Astrocyte of the spinal cord (primary cell): Measurements from ENCODE around the gene NCF4.

Experiments
- DNase-seq: peaks from one replicate; pipeline ENCODE4 v3.0.0; 2011; ENCODE audit warnings: low read depth, low spot score
- H3K4me3 ChIP-seq: 2 replicates; pipeline ENCODE4 v1.5.1; 2011; ENCODE audit warnings: low read depth, mild to moderate bottlenecking, low read length, moderate library complexity
- CTCF ChIP-seq: IDR thresholded peaks from 2 replicates; pipeline ENCODE4 v1.5.1; 2012; ENCODE audit warnings: low read depth, mild to moderate bottlenecking, low read length, inconsistent platforms
- in situ Hi-C: cut with HindIII; loops from 2 replicates; pipeline ENCODE4 v1.10.0; 2017; ENCODE audit warnings: low sequenced_read_pairs

Gene NCF4

GRCh38 chr22:36860821-36861659 is at the start of gene NCF4:
Gene NCF4, plus strand, starts transcription at chr22:36861006. Its CDS starts 166 bp downstream, at chr22:36861172.
- no peak for TF ChIP-seq CTCF
- in situ Hi-C loops: no loop called here
- no peak within 1 kb of the TSS for H3K4me3 ChIP-seq
- no peak for DNase-seq

GRCh38 chr22:36811094-36811800 is 49.6 kb upstream of the NCF4 start:
- in situ Hi-C loops: no loop called here
- H3K4me3 ChIP-seq: no peak overlapping the region
- no peak for DNase-seq
- no peak for TF ChIP-seq CTCF

- DNase-seq: no peak
- no peak for TF ChIP-seq CTCF
- in situ Hi-C loops: no loop called here
- H3K4me3 ChIP-seq: no peak overlapping the region
Observed at GRCh38 chr22:36814801-36815200, 46.0 kb upstream of the NCF4 start.

- no peak overlapping the region for H3K4me3 ChIP-seq
- in situ Hi-C loops: no loop called here
- no peak for DNase-seq
- TF ChIP-seq CTCF: no peak
Observed at GRCh38 chr22:36815558-36816338, 45.1 kb upstream of the NCF4 start.

- no peak overlapping the region for H3K4me3 ChIP-seq
- in situ Hi-C loops: no loop called here
- DNase-seq: no peak
- TF ChIP-seq CTCF: no peak
Observed at GRCh38 chr22:36816339-36816635, 44.5 kb upstream of the NCF4 start.

- H3K4me3 ChIP-seq: no peak within 1 kb of the TSS
- no peak for TF ChIP-seq CTCF
- in situ Hi-C loops: no loop called here
- DNase-seq: peak; percentile 21
Observed at GRCh38 chr22:36816636-36817524, 43.9 kb upstream of the NCF4 start, which contains the start of gene PVALB. Gene PVALB, minus strand, starts transcription at chr22:36817035. Its CDS starts 30 bp downstream, at chr22:36817005.
